Body of pancreas (tissue), 4 donors: ENCODE data around the gene RRAGD. TPM values are rescaled to one million over a fixed set of nuclear protein-coding genes. Genes with fewer than 3 reads are reported as not detected.

Experiments used
- ATAC-seq: fragments of 150-250 bp; one replicate; pipeline ENCODE4 v1.9.1; 2016
- DNase-seq, 4 donors: peaks; one replicate each; pipeline ENCODE4 v3.0.0-alpha.2; 2019
- H3K27ac ChIP-seq, 4 donors: fragments of 200-600 bp; sonication (generic); 1 replicate in 3 of 4; 2 replicates in 1 of 4; pipeline versions ENCODE4 v1.5.1 to v1.6.1; 2016 to 2019; ENCODE audit warnings: mild to moderate bottlenecking in 1 of 4, mixed read lengths in 1 of 4, moderate library complexity in 1 of 4
- H3K27me3 ChIP-seq, 2 donors: fragments of 200-600 bp; sonication (generic); one replicate each; pipeline ENCODE4 v1.6.0; 2016; ENCODE audit warnings: mild to moderate bottlenecking in 1 of 2
- H3K36me3 ChIP-seq, 2 donors: fragments of 200-600 bp; sonication (generic); replicated peaks in 1 of 2; 2 replicates each; pipeline ENCODE4 v1.5.1; 2016; ENCODE audit warnings: low read depth in 2 of 2; ENCODE audit not compliant: insufficient read depth in 1 of 2
- H3K4me1 ChIP-seq: fragments of 200-600 bp; sonication (generic); one replicate; pipeline ENCODE4 v1.6.0; 2016
- H3K4me3 ChIP-seq, 2 donors: fragments of 200-600 bp; sonication (generic); 1 replicate in 1 of 2; 2 replicates in 1 of 2; pipeline ENCODE4 v1.5.1; 2016 to 2019
- H3K9me3 ChIP-seq, 3 donors: fragments of 200-600 bp; sonication (generic); 1 replicate in 2 of 3; 2 replicates in 1 of 3; pipeline ENCODE4 v1.5.1; 2016
- CTCF ChIP-seq, 7 experiments: fragments of 450-650 bp in 4 of 7; fragments of 200-600 bp in 3 of 7; sonication (generic) in 3 of 7; IDR thresholded peaks; one replicate each; pipeline ENCODE4 v1.5.1; 2016 to 2019; ENCODE audit warnings: antibody characterized with exemption in 7 of 7
- POLR2A ChIP-seq, 3 donors: fragments of 450-650 bp; IDR thresholded peaks; one replicate each; pipeline ENCODE4 v1.6.1; 2016; ENCODE audit warnings: antibody characterized with exemption in 3 of 3, mild to moderate bottlenecking in 2 of 3
- WGBS, 2 donors: methylation state at CpG; one replicate each; pipeline ENCODE4 v1.1.5; 2017; 5-methylcytosine and 5-hydroxymethylcytosine counted together
- intact Hi-C: fragments of 100-400 bp; cut with DNase I; formaldehyde crosslinking; loops from one replicate; pipeline ENCODE4 v1.15.1; 2023
- total RNA-seq, 2 donors: library from RNA; depleted of rRNA; stranded (reverse); fragments of >200 nt; gene quantifications; one replicate each; pipeline ENCODE4 v1.1.0, GENCODE V29; 2016

Gene RRAGD
- total RNA-seq, 2 donors from 2014 or later, result 9.2 to 9.3 TPM

DNA sequence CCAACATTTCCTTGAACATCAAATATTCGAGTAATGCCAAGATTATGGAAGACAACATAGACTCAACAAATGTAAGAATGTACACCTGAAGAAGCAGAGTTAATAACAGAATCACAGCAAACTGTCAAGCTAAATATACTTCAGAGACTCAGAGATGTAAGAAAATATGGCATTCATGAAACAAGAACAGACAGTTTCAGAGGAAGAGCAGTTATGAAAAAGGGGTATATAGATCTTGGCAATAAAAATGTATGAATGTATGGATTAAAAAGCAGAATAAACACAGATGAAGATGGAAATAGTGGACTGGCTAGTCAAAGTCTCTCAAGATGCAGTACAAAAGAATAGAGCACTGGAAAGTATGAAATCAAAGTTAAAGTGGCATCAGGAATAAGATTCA is 18.4 kb downstream of the RRAGD start:
- H3K4me1 ChIP-seq, result no peaks in the 10 kb centered on the region
- intact Hi-C loops, result no loop called here
- H3K9me3 ChIP-seq, result no peaks in the 10 kb centered on the region
- H3K4me3 ChIP-seq, result no peak overlapping the region
- no peaks in the 10 kb centered on the region for H3K36me3 ChIP-seq
- 91 to 96% methylated on average over 1 of the region's 1 CpG for WGBS, 2 donors
- no peaks in the 10 kb centered on the region for H3K27me3 ChIP-seq
- H3K27ac ChIP-seq, result no peak overlapping the region
- TF ChIP-seq POLR2A (IDR thresholded peaks at IDR 0.05) (no peak), CTCF (IDR thresholded peaks at IDR 0.05) (no peak)
- ATAC-seq (no peak), DNase-seq (no peak)

- ATAC-seq, result no peak
- TF ChIP-seq POLR2A (IDR thresholded peaks at IDR 0.05) (no peak), CTCF (IDR thresholded peaks at IDR 0.05) (no peak)
- intact Hi-C loops, result no loop called here
These were observed 19.2 kb downstream of the RRAGD start for GRCh38 chr6:89392823-89393222.

GRCh38 chr6:89388846-89389245 is 23.2 kb downstream of the RRAGD start:
- DNase-seq, result no peak

More at GRCh38 chr6:89392823-89393222, 19.2 kb downstream of the RRAGD start:
- Histone ChIP-seq H3K9me3 (no peaks in the 10 kb centered on the region), H3K4me1 (no peaks in the 10 kb centered on the region), H3K4me3 (no peak overlapping the region), H3K36me3 (no peaks in the 10 kb centered on the region), H3K27me3 (no peaks in the 10 kb centered on the region), H3K27ac (no peak overlapping the region)
- DNase-seq, result no peak

DNA sequence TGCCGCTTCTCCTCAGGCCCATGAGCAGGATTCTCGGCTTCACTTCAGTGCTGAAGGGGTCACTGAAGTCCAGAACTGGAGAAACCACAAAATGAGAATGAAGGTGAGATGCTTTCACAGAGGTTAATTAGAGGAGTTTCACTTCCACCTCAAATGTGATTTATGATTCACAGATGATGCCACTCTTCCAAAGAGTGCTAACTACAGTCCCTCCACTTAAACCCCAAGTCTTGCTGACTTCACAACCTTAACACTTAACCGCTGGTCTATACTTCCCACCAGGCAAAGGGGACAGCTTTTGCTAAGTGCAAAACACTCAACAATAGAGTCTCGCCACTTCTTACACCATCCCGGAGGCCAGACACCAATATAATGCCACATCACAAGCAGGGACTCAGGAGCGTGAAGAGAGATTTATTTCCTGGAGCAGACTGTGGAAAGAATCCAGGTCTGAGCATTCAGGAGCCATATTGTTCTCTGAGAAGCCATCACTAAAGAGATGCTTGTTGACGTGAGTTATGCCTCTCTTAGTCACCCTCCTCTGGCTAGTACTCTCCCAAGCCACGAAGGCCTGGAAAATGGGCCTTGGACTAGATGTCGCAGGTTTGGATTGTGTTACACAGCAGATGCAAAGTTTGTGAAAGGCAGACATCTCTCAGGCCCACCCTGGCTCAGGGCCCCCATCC is 24.4 kb downstream of the RRAGD start:
- DNase-seq, result no peak
- no peak for ATAC-seq
- no peaks in the 10 kb centered on the region for H3K4me1 ChIP-seq
- 96 to 97% methylated on average over 9 of the region's 9 CpGs for WGBS, 2 donors
- no peaks in the 10 kb centered on the region for H3K27me3 ChIP-seq
- no peak overlapping the region for H3K27ac ChIP-seq
- H3K36me3 ChIP-seq, result no peaks in the 10 kb centered on the region
- H3K4me3 ChIP-seq, result no peak overlapping the region
- intact Hi-C loops, result no loop called here
- no peaks in the 10 kb centered on the region for H3K9me3 ChIP-seq
- TF ChIP-seq CTCF (IDR thresholded peaks at IDR 0.05), result no peak
- no peak for TF ChIP-seq POLR2A (IDR thresholded peaks at IDR 0.05)

More at GRCh38 chr6:89388846-89389245, 23.2 kb downstream of the RRAGD start:
- Histone ChIP-seq H3K4me3 (no peak overlapping the region), H3K4me1 (no peaks in the 10 kb centered on the region), H3K27me3 (no peaks in the 10 kb centered on the region), H3K27ac (no peak overlapping the region), H3K36me3 (no peaks in the 10 kb centered on the region), H3K9me3 (no peaks in the 10 kb centered on the region)
- ATAC-seq, result no peak
- WGBS, 2 donors, result 96 to 98% methylated on average over 6 of the region's 6 CpGs
- intact Hi-C loops, result no loop called here
- TF ChIP-seq CTCF (IDR thresholded peaks at IDR 0.05), result no peak
- no peak for TF ChIP-seq POLR2A (IDR thresholded peaks at IDR 0.05)

DNA sequence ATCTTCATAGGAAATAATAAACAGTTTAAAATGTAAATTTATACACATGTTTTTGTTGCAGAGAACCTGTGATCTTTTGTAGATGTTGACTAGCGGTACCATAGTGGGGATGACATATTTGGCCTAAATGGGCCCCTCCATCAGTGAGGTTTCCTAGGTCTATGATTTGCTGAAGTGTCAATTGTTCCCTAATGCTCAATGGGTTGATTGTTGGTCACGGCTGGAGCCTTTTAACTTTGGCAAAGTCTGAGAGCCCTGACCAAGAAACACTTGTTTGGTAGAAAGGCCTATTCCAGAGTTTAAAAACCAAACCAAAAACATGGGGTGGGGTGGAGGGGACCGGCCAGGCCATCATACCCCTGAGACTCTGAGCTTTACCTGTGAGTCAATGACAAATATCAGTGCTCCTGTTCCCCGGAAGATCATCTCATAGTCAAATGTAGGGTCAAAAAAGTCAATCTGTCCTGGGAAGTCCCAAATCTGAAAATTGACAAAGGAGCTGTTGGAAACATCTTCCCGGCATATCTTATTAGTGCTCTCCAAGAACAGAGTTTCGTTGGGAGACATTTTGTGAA is 25.1 kb downstream of the RRAGD start:
- no peak overlapping the region for H3K27ac ChIP-seq
- no peaks in the 10 kb centered on the region for H3K9me3 ChIP-seq
- ATAC-seq (no peak), DNase-seq (no peak)
- TF ChIP-seq POLR2A (IDR thresholded peaks at IDR 0.05) (no peak), CTCF (IDR thresholded peaks at IDR 0.05) (no peak)
- H3K4me1 ChIP-seq, result no peaks in the 10 kb centered on the region
- no peaks in the 10 kb centered on the region for H3K36me3 ChIP-seq
- no peaks in the 10 kb centered on the region for H3K27me3 ChIP-seq
- no peak overlapping the region for H3K4me3 ChIP-seq
- WGBS, 2 donors, result 90 to 99% methylated on average over 6 of the region's 6 CpGs
- intact Hi-C loops, result no loop called here
